Tracheal epithelial cell (primary cell): ENCODE results near the gene QRICH1. TPM values are rescaled to one million over a fixed set of nuclear protein-coding genes. Genes with fewer than 3 reads are reported as not detected.

Experiments
- total RNA-seq: library from RNA; depleted of rRNA; stranded (reverse); fragments of >200 nt; gene quantifications from 2 replicates; pipeline ENCODE4 v1.2.1, GENCODE V29; 2014

The QRICH1 gene
- total RNA-seq = 55.6 and 88.7 TPM in 2 replicates

GRCh38 chr3:49093853-49094767 is at the start of gene QRICH1:
Gene QRICH1 (minus strand): TSS chr3:49094071. CDS start chr3:49077017, 17,054 bp downstream.

GRCh38 chr3:49132437-49133225 is 38.8 kb upstream of the QRICH1 start, which contains the start of gene LAMB2:
Gene LAMB2 (minus strand): TSS chr3:49133050. CDS start chr3:49132867, 183 bp downstream.

GRCh38 chr3:49120438-49121131 is 26.7 kb upstream of the QRICH1 start, which contains the start of gene USP19:
Gene USP19 (minus strand): TSS chr3:49120823. CDS start chr3:49119145, 1,678 bp downstream.

GRCh38 chr3:49104427-49105291 is 10.8 kb upstream of the QRICH1 start, which contains the start of gene QARS1:
Gene QARS1 (minus strand): TSS chr3:49104757. CDS start chr3:49104733, 24 bp downstream.

GRCh38 chr3:49028673-49029562 is 65.0 kb downstream of the QRICH1 start, which contains the start of gene IMPDH2:
Gene IMPDH2 (minus strand): TSS chr3:49029398. CDS start chr3:49029350, 48 bp downstream.

GRCh38 chr3:49021813-49022687 is 71.8 kb downstream of the QRICH1 start, which contains the start of gene NDUFAF3:
Gene NDUFAF3 (plus strand): TSS chr3:49022121. CDS start chr3:49022145, 24 bp downstream.

GRCh38 chr3:49017971-49018706 is 75.7 kb downstream of the QRICH1 start, which contains the start of gene DALRD3:
Gene DALRD3 (minus strand): TSS chr3:49018580. CDS start chr3:49018564, 16 bp downstream.

GRCh38 chr3:49007068-49007770 is 86.7 kb downstream of the QRICH1 start, which contains the start of gene WDR6:
Gene WDR6 (plus strand): TSS chr3:49007391. CDS start chr3:49007432, 41 bp downstream.

GRCh38 chr3:48989796-48990635 is 103.9 kb downstream of the QRICH1 start, which contains the start of gene P4HTM:
Gene P4HTM (plus strand): TSS chr3:48990241. CDS start chr3:48990257, 16 bp downstream.

Other genes starting within 250 kb of the QRICH1 start
- gene PRKAR2A, start 246.2 kb downstream of the QRICH1 start, total RNA-seq = 24.6 and 35.8 TPM in 2 replicates
- 5.5 and 8.9 TPM in 2 replicates for gene SLC25A20, start 195.2 kb downstream of the QRICH1 start, total RNA-seq
- 85.5 and 87.5 TPM in 2 replicates for gene ARIH2, start 175.2 kb downstream of the QRICH1 start, total RNA-seq
- 15.4 and 20.7 TPM in 2 replicates for gene P4HTM, start 103.8 kb downstream of the QRICH1 start, total RNA-seq
- gene WDR6, start 86.7 kb downstream of the QRICH1 start, total RNA-seq = 46.3 and 54.7 TPM in 2 replicates
- gene DALRD3, start 75.5 kb downstream of the QRICH1 start, total RNA-seq = 52.9 and 62.2 TPM in 2 replicates
- 49.4 and 59.8 TPM in 2 replicates for gene NDUFAF3, start 72.0 kb downstream of the QRICH1 start, total RNA-seq
- gene IMPDH2, start 64.7 kb downstream of the QRICH1 start, total RNA-seq = 361 and 466 TPM in 2 replicates
- gene QARS1, start 10.7 kb upstream of the QRICH1 start, total RNA-seq = 304 and 395 TPM in 2 replicates
- 39.5 and 48.4 TPM in 2 replicates for gene USP19, start 26.8 kb upstream of the QRICH1 start, total RNA-seq
- gene LAMB2, start 39.0 kb upstream of the QRICH1 start, total RNA-seq = 288 and 328 TPM in 2 replicates
- gene CCDC71, start 72.3 kb upstream of the QRICH1 start, total RNA-seq = 15.1 and 20.2 TPM in 2 replicates
- gene KLHDC8B, start 77.5 kb upstream of the QRICH1 start, total RNA-seq = 53.7 and 55.9 TPM in 2 replicates
- gene C3orf62, start 183.2 kb upstream of the QRICH1 start, total RNA-seq = 0.96 and 2.1 TPM in 2 replicates
- gene USP4, start 246.0 kb upstream of the QRICH1 start, total RNA-seq = 13.6 and 15.7 TPM in 2 replicates